Breast epithelium (tissue), 4 donors: ENCODE results near the gene PTGES. TPM values are rescaled to one million over a fixed set of nuclear protein-coding genes. Genes with fewer than 3 reads are reported as not detected.

Experiments used
- DNase-seq, 2 donors: peaks; one replicate each; pipeline ENCODE4 v3.0.0-alpha.2; 2019; ENCODE audit warnings: low spot score in 2 of 2
- H3K27ac ChIP-seq, 2 donors: fragments of 200-600 bp; sonication (generic) in 1 of 2; one replicate each; pipeline ENCODE4 v1.5.1; 2016 to 2019; ENCODE audit warnings: mild to moderate bottlenecking in 1 of 2
- H3K27me3 ChIP-seq, 2 donors: fragments of 200-600 bp; sonication (generic) in 1 of 2; one replicate each; pipeline versions ENCODE4 v1.5.1 to v1.6.0; 2017 to 2019; ENCODE audit warnings: control low read depth in 1 of 2, mild to moderate bottlenecking in 1 of 2
- H3K36me3 ChIP-seq: fragments of 200-600 bp; one replicate; pipeline ENCODE4 v1.5.1; 2019
- H3K4me1 ChIP-seq, 2 donors: fragments of 200-600 bp; sonication (generic); one replicate each; pipeline ENCODE4 v1.5.1; 2016 to 2019; ENCODE audit warnings: control low read depth in 1 of 2
- H3K4me3 ChIP-seq, 3 donors: fragments of 200-600 bp; sonication (generic); 1 replicate in 2 of 3; 2 replicates in 1 of 3; pipeline ENCODE4 v1.5.1; 2016 to 2019; ENCODE audit warnings: mild to moderate bottlenecking in 3 of 3, moderate library complexity in 2 of 3
- H3K9me3 ChIP-seq, 2 donors: fragments of 200-600 bp; sonication (generic) in 1 of 2; one replicate each; pipeline ENCODE4 v1.5.1; 2016 to 2019; ENCODE audit warnings: control low read depth in 1 of 2
- POLR2A ChIP-seq: fragments of 450-650 bp; IDR thresholded peaks from one replicate; pipeline ENCODE4 v1.6.1; 2016; ENCODE audit warnings: antibody characterized with exemption, mild to moderate bottlenecking, moderate library complexity
- POLR2AphosphoS5 ChIP-seq, 3 donors: sonication (generic); formaldehyde crosslinking; IDR thresholded peaks; one replicate each; pipeline ENCODE4 v1.6.1; 2017; ENCODE audit warnings: antibody characterized with exemption in 3 of 3
- intact Hi-C: fragments of 100-400 bp; cut with DNase I; formaldehyde crosslinking; loops from one replicate; pipeline ENCODE4 v1.15.1; 2023; ENCODE audit warnings: low total_unique reads
- total RNA-seq, 3 donors: library from RNA; depleted of rRNA; stranded (reverse); fragments of >200 nt; gene quantifications; one replicate each; pipeline ENCODE4 v1.1.0, GENCODE V29; 2016
- TF ChIP-seq, protein P1 (sequence below), 3 donors: fragments of 450-650 bp; IDR thresholded peaks; one replicate each; pipeline ENCODE4 v1.5.1; 2016 to 2017; ENCODE audit warnings: antibody characterized with exemption in 3 of 3, mild to moderate bottlenecking in 3 of 3, moderate library complexity in 3 of 3

Gene PTGES
- total RNA-seq, 3 donors from 2014 or later: 21.8 to 36.7 (median 25.3) TPM

DNA sequence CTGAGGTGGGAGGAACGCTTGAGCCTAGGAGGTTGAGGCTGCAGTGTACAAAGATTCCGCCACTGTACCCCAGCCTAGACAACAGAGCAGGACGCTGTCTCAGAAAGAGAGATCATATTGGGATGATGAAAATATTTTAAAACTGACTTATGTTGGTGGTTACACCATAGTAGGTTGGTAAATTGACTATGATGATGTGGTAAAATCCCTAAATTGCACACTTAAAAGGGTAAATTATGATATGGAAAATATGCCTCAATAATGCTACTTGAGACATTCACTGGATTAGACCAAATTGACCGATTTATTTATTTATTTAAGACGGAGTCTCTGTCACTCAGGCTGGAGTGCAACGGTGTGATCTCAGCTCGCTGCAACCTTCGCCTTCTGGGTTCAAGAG lies 28.3 kb upstream of the PTGES start:
- no peaks in the 10 kb centered on the region for H3K27me3 ChIP-seq
- no peaks in the 10 kb centered on the region for H3K9me3 ChIP-seq
- no peak for DNase-seq
- TF ChIP-seq POLR2A (no peak), POLR2AphosphoS5 (IDR thresholded peaks at IDR 0.05) (no peak)
- TF ChIP-seq, protein P1, sequence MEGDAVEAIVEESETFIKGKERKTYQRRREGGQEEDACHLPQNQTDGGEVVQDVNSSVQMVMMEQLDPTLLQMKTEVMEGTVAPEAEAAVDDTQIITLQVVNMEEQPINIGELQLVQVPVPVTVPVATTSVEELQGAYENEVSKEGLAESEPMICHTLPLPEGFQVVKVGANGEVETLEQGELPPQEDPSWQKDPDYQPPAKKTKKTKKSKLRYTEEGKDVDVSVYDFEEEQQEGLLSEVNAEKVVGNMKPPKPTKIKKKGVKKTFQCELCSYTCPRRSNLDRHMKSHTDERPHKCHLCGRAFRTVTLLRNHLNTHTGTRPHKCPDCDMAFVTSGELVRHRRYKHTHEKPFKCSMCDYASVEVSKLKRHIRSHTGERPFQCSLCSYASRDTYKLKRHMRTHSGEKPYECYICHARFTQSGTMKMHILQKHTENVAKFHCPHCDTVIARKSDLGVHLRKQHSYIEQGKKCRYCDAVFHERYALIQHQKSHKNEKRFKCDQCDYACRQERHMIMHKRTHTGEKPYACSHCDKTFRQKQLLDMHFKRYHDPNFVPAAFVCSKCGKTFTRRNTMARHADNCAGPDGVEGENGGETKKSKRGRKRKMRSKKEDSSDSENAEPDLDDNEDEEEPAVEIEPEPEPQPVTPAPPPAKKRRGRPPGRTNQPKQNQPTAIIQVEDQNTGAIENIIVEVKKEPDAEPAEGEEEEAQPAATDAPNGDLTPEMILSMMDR (IDR thresholded peaks at IDR 0.05): no peak
- H3K4me1 ChIP-seq: peaks cover 7 to 8% of the 10 kb centered on the region in 2 donors
- H3K4me3 ChIP-seq: no peak overlapping the region
- no peaks in the 10 kb centered on the region for H3K36me3 ChIP-seq
- no peak overlapping the region for H3K27ac ChIP-seq
- intact Hi-C loops: loop anchor here (5.0 to 10.0 kb wide), 2 partner anchors 44 to 136 kb away; partner anchors contain the start of gene ASB6

DNA sequence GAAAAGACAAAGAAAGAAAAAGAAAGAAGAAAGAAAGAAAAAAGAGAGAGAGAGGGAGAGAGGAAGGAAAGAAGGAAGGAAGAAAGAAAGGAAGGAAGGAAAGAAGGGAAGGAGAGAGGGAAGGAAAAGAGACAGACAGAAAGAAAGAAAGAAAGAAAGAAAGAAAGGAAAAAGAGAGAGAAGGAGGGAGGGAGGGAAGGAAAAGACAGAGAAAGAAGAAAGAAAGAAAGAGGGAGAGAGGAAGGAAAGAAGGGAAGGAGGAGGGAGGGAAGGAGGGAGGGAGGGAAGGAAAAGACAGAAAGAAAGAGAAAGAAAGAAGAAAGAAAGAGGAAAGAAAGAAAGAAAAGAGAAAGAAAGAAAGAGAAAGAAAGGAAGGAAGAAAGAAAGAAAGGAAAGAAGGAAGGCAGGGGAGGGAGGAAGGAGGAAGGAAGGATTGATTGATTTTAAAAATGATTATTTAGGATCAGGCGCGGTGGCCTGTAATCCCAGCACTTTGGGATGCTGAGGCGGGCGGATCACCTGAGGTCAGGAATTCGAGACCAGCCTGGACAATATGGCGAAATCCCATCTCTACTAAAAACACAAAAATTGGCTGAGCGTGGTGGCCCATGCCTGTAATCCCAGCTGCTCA lies 26.8 kb upstream of the PTGES start:
- no peaks in the 10 kb centered on the region for H3K27me3 ChIP-seq
- H3K9me3 ChIP-seq: no peaks in the 10 kb centered on the region
- intact Hi-C loops: loop anchor here (5.0 to 10.0 kb wide), 2 partner anchors 42 to 135 kb away; partner anchors contain the start of gene ASB6
- H3K36me3 ChIP-seq: no peaks in the 10 kb centered on the region
- no peak for DNase-seq
- no peak overlapping the region for H3K4me3 ChIP-seq
- no peak overlapping the region for H3K27ac ChIP-seq
- TF ChIP-seq POLR2AphosphoS5 (IDR thresholded peaks at IDR 0.05) (no peak), POLR2A (no peak)
- TF ChIP-seq, protein P1 (IDR thresholded peaks at IDR 0.05): no peak
- H3K4me1 ChIP-seq: peaks cover 7 to 8% of the 10 kb centered on the region in 2 donors

DNA sequence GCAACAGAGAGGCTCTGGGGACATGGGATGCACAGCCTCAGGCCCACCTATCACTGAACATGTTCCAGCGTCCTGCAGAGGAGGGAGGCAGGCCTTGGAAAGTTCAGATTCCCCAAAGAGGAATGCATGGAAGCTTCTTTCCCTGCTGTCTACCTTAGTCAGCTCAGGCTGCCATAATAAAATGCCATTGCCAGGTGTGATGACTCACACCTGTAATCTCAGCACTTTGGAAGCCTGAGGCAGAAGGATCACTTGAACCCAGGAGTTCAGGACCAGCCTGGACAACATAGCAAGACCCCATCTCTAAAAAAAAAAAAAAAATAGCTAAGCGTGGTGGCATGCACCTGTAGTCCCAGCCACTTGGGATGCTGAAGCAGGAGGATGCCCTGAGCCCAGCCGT lies 25.6 kb upstream of the PTGES start:
- Histone ChIP-seq H3K27ac (no peak overlapping the region), H3K36me3 (no peaks in the 10 kb centered on the region), H3K4me3 (no peak overlapping the region), H3K4me1 (peaks cover 7 to 8% of the 10 kb centered on the region in 2 donors), H3K27me3 (no peaks in the 10 kb centered on the region), H3K9me3 (no peaks in the 10 kb centered on the region)
- DNase-seq: no peak
- no peak for TF ChIP-seq POLR2AphosphoS5 (IDR thresholded peaks at IDR 0.05)
- intact Hi-C loops: no loop called here

DNA sequence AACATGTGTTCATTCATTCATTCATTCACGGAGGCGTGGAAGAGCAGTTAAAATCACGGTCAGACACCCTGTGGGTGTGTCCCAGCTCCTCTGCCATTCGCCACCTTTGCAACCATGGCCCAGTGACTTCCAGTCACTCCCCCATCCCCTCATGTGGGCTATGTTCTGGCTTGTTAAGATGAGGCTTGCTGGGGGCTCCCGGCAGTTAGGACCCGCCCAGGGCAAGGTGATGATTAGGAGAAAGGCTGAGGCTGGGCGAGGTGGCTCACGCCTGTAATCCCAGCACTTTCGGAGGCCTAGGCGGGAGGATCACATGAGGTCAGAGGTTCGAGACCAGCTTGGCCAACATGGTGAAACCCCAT lies 24.9 kb upstream of the PTGES start:
- Histone ChIP-seq H3K27ac (peak overlapping the region; percentile 90 to 93), H3K4me1 (peaks cover 7 to 8% of the 10 kb centered on the region in 2 donors), H3K9me3 (no peaks in the 10 kb centered on the region), H3K27me3 (no peaks in the 10 kb centered on the region), H3K4me3 (peak overlapping the region in 1 of 3 donors; percentile 48), H3K36me3 (no peaks in the 10 kb centered on the region)
- TF ChIP-seq POLR2AphosphoS5 (IDR thresholded peaks at IDR 0.05) (no peak), POLR2A (no peak)
- TF ChIP-seq, protein P1 (IDR thresholded peaks at IDR 0.05): no peak
- intact Hi-C loops: no loop called here
- no peak for DNase-seq

DNA sequence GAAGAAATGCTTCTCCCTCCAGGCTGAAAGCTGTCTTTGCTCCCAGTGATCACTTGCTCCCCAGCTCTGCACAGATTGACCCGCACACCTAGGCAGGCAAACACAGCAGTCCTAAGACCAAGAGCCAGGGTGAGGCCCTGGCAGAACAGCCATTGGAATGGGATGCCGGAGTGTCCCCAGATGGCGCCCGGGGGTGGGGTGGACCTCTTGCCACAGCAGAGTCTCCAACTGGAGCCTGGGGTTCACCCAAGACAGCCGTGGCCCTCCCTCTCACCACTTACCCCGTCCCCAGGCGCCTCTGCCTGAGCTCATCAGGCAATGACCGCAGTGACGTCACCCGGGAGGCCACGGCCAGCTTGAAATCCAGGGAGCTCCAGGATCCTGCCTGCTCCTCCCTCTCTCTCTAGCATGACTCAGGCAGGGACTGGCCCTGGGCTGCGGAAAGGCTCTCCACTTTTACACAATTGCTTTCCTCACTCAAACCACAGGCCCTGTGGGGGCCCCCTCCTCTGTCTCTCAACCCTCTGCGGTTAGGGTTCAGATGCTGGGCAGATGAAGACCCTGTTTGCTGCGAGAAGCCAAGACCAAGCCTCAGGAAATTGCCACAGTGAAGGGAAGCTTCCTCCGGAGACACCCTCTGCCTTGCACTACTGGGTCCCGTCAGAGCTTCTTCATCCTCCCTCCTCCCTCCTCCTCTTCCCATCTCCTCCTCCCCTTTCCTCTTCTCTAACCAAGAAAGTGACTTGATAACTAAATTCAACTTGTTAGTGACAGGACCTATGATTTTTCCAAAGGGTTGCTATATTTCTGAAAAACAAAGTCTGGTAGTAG lies 24.3 kb upstream of the PTGES start:
- Histone ChIP-seq H3K27ac (peak overlapping the region; percentile 90 to 93), H3K4me3 (peak overlapping the region; percentile 1 to 48 (median 21))

More for the DNA sequence above, 24.3 kb upstream of the PTGES start:
- Histone ChIP-seq H3K9me3 (no peaks in the 10 kb centered on the region), H3K4me1 (peaks cover 7 to 8% of the 10 kb centered on the region in 2 donors), H3K27me3 (no peaks in the 10 kb centered on the region), H3K36me3 (no peaks in the 10 kb centered on the region)
- DNase-seq: peak; percentile 97
- no peak for TF ChIP-seq POLR2A
- TF ChIP-seq POLR2AphosphoS5 (IDR thresholded peaks at IDR 0.05): peak in 2 of 3 donors; percentile 58 to 94
- TF ChIP-seq, protein P1 (IDR thresholded peaks at IDR 0.05): no peak
- intact Hi-C loops: no loop called here
